Measurements from ENCODE around the gene TGIF2.
"Not testable (repeated sequence)": the region's sequence is repeated elsewhere in the genome, so short reads cannot be mapped to it uniquely, and the experiment has no call there.

Gene TGIF2

GRCh38 chr20:36620917-36621316 lies 47.5 kb downstream of the TGIF2 start:
- no peak for DNase-seq

GRCh38 chr20:36623444-36623843 lies 50.0 kb downstream of the TGIF2 start:
- DNase-seq, result no peak

GRCh38 chr20:36624068-36624943 lies 50.9 kb downstream of the TGIF2 start:
- DNase-seq, result no peak

GRCh38 chr20:36624944-36625324 lies 51.5 kb downstream of the TGIF2 start:
- no peak for DNase-seq

GRCh38 chr20:36628076-36628475 lies 54.7 kb downstream of the TGIF2 start:
- no peak for DNase-seq

GRCh38 chr20:36629719-36630681 lies 56.6 kb downstream of the TGIF2 start:
- no peak for DNase-seq

GRCh38 chr20:36631646-36632045 lies 58.2 kb downstream of the TGIF2 start:
- DNase-seq, result peak; percentile 13

- DNase-seq, result no peak
These were observed 58.7 kb downstream of the TGIF2 start for GRCh38 chr20:36632147-36632486.

GRCh38 chr20:36632487-36633284 lies 59.3 kb downstream of the TGIF2 start:
- no peak for DNase-seq

- DNase-seq, result no peak
These were observed 59.9 kb downstream of the TGIF2 start for GRCh38 chr20:36633285-36633772.

GRCh38 chr20:36634342-36634741 lies 60.9 kb downstream of the TGIF2 start:
- no peak for DNase-seq

- not testable (repeated sequence) for DNase-seq
These were observed 65.5 kb downstream of the TGIF2 start for GRCh38 chr20:36638876-36639400.

- no peak for DNase-seq
These were observed 68.1 kb downstream of the TGIF2 start for GRCh38 chr20:36641506-36641843.

GRCh38 chr20:36642136-36642535 lies 68.7 kb downstream of the TGIF2 start:
- no peak for DNase-seq
